ENCODE data around the gene FKBP2. TPM values are rescaled to one million over a fixed set of nuclear protein-coding genes. Genes with fewer than 3 reads are reported as not detected.

FKBP2 gene
- total and polyA plus RNA-seq, 2 of the 4 experiments (the other 2 are of a cell fraction): 36.2 to 76.4 TPM

GRCh38 chr11:64278576-64279190 lies 37.8 kb downstream of the FKBP2 start:
- Histone ChIP-seq H4K20me1 (ENCODE audit: insufficient read depth, low read length) (no peaks in the 10 kb centered on the region), H2BK15ac (ENCODE audit: low read depth, low read length) (no peak overlapping the region), H3K56ac (ENCODE audit: extremely low read depth, insufficient read depth, low read length) (no peak overlapping the region), H3K79me1 (ENCODE audit: low read depth in 1 of 2, low read length in 2 of 2) (peaks cover 5 to 18% of the 10 kb centered on the region in 2 experiments), H2AK5ac (ENCODE audit: low read depth, low read length) (no peak overlapping the region), H3K9ac (ENCODE audit: low read depth, low read length) (no peak overlapping the region), H3K4me2 (ENCODE audit: low read depth, low read length) (no peak overlapping the region), H4K91ac (ENCODE audit: insufficient read depth, low read depth, low read length) (no peak overlapping the region), H4K8ac (ENCODE audit: low read depth in 2 of 2, low read length in 2 of 2) (no peak overlapping the region), H3K18ac (ENCODE audit: low read depth, low read length) (no peak overlapping the region), H4K5ac (ENCODE audit: low read depth, low read length) (no peak overlapping the region), H3K23ac (ENCODE audit: low read depth, low read length) (no peak overlapping the region), H3K4me3 (ENCODE audit: insufficient read depth, low read depth, low read length) (no peak overlapping the region), H3K4ac (ENCODE audit: low read depth, low read length) (no peak overlapping the region), H2BK5ac (ENCODE audit: low read depth, low read length, poor library complexity, severe bottlenecking) (no peak overlapping the region), H3K14ac (replicated peaks; ENCODE audit: low read depth, low read length) (no peak overlapping the region), H3K9me3 (ENCODE audit: control insufficient read depth, insufficient read depth, low read length) (no peaks in the 10 kb centered on the region), H3K36me3 (ENCODE audit: control insufficient read depth, insufficient read depth, low read length) (peaks cover 35% of the 10 kb centered on the region), H3K4me1 (ENCODE audit: control insufficient read depth, insufficient read depth, low read length) (peaks cover 2% of the 10 kb centered on the region; the same call in 1 of the 2 replicates), H2AK9ac (replicated peaks; ENCODE audit: low read depth, low read length, poor library complexity) (no peak overlapping the region), H2BK120ac (ENCODE audit: low read depth, low read length) (no peak overlapping the region), H3K27ac (ENCODE audit: insufficient read depth, low read length) (no peak overlapping the region), H3K9me1 (ENCODE audit: insufficient read depth, low read length) (peaks cover 5% of the 10 kb centered on the region; the same call in 1 of the 2 replicates), H2AFZ (replicated peaks; ENCODE audit: low read length, poor library complexity) (no peak overlapping the region), H3K27me3 (ENCODE audit: control insufficient read depth, insufficient read depth, low read length) (no peaks in the 10 kb centered on the region), H2BK20ac (ENCODE audit: low read depth, low read length) (no peak overlapping the region)
- POLR2A ChIA-PET (ENCODE audit: unreplicated experiment): no interaction called here
- ATAC-seq (ENCODE audit: low read depth) (no peak), DNase-seq (no peak)
- dilution Hi-C loops (cut with HindIII; ENCODE audit: low sequenced_read_pairs, unreplicated experiment) (no loop called here), intact Hi-C loops (cut with micrococcal nuclease) (no loop called here), in situ Hi-C loops (cut with MboI; ENCODE audit: low sequenced_read_pairs) (no loop called here)
- BruUV-seq (replicated peaks): no TSS peak
- WGBS, 2 experiments (ENCODE audit: extremely low coverage in 2 of 2, insufficient read length in 1 of 2): 92% methylated on average over 5 of the region's 8 CpGs; no CpG with 5 or more reads in 1 of the 2 experiments
- CTCF ChIA-PET: no interaction called here
- TF ChIP-seq NFE2L2 (IDR thresholded peaks at IDR 0.05; ENCODE audit: low read depth, low read length) (no peak), RFX5 (IDR thresholded peaks at IDR 0.05; ENCODE audit: low read depth, low read length) (no peak), MAZ (IDR thresholded peaks at IDR 0.05; ENCODE audit: borderline replicate concordance, low read depth, low read length) (no peak), RCOR1 (IDR thresholded peaks at IDR 0.05; ENCODE audit: insufficient replicate concordance, low read length) (no peak), CEBPB (IDR thresholded peaks at IDR 0.05; ENCODE audit: low read depth, low read length) (no peak), MXI1 (IDR thresholded peaks at IDR 0.05; ENCODE audit: borderline replicate concordance, low read depth, low read length) (no peak), CHD1 (IDR thresholded peaks at IDR 0.05; ENCODE audit: low read depth, low read length) (no peak), RAD21 (IDR thresholded peaks at IDR 0.05; ENCODE audit: low read length) (no peak), POLR2A (IDR thresholded peaks at IDR 0.05; ENCODE audit: low read depth, low read length) (no peak), ELK1 (IDR thresholded peaks at IDR 0.05; ENCODE audit: borderline replicate concordance, low read depth, low read length) (no peak), FOS (IDR thresholded peaks at IDR 0.05; ENCODE audit: low read depth, low read length) (no peak), MAFK (IDR thresholded peaks at IDR 0.05; ENCODE audit: low read depth, low read length) (no peak), SMC3 (IDR thresholded peaks at IDR 0.05; ENCODE audit: low read depth, low read length) (no peak), BHLHE40 (IDR thresholded peaks at IDR 0.05; ENCODE audit: low read depth, low read length) (no peak)
- TF ChIP-seq, protein P1, sequence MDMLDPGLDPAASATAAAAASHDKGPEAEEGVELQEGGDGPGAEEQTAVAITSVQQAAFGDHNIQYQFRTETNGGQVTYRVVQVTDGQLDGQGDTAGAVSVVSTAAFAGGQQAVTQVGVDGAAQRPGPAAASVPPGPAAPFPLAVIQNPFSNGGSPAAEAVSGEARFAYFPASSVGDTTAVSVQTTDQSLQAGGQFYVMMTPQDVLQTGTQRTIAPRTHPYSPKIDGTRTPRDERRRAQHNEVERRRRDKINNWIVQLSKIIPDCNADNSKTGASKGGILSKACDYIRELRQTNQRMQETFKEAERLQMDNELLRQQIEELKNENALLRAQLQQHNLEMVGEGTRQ (IDR thresholded peaks at IDR 0.05; ENCODE audit: low read depth, low read length): no peak
- TF ChIP-seq, protein P2, sequence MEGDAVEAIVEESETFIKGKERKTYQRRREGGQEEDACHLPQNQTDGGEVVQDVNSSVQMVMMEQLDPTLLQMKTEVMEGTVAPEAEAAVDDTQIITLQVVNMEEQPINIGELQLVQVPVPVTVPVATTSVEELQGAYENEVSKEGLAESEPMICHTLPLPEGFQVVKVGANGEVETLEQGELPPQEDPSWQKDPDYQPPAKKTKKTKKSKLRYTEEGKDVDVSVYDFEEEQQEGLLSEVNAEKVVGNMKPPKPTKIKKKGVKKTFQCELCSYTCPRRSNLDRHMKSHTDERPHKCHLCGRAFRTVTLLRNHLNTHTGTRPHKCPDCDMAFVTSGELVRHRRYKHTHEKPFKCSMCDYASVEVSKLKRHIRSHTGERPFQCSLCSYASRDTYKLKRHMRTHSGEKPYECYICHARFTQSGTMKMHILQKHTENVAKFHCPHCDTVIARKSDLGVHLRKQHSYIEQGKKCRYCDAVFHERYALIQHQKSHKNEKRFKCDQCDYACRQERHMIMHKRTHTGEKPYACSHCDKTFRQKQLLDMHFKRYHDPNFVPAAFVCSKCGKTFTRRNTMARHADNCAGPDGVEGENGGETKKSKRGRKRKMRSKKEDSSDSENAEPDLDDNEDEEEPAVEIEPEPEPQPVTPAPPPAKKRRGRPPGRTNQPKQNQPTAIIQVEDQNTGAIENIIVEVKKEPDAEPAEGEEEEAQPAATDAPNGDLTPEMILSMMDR (conservative IDR thresholded peaks at IDR 0.05; ENCODE audit: low read depth, low read length): no peak
